ENCODE results near the gene APOC3. TPM values are rescaled to one million over a fixed set of nuclear protein-coding genes. Genes with fewer than 3 reads are reported as not detected.

APOC3 gene
- total and polyA plus RNA-seq, 4 donors: 608 to 24,129 (median 9,307) TPM

- Histone ChIP-seq H3K4me3 (ENCODE audit: low read depth in 1 of 3, low read length in 3 of 3) (no peak overlapping the region), H3K36me3 (ENCODE audit: control insufficient read depth in 4 of 4, insufficient read depth in 3 of 4, low read depth in 1 of 4, low read length in 3 of 4) (peaks cover 10 to 44% (median 38%) of the 10 kb centered on the region in 4 donors)
Measured at GRCh38 chr11:116786326-116786725, 43.4 kb upstream of the APOC3 start.

GRCh38 chr11:116786966-116787365 is 42.7 kb upstream of the APOC3 start:
- Histone ChIP-seq H3K36me3 (ENCODE audit: control insufficient read depth in 4 of 4, insufficient read depth in 3 of 4, low read depth in 1 of 4, low read length in 3 of 4) (peaks cover 10 to 41% (median 35%) of the 10 kb centered on the region in 4 donors), H3K4me3 (ENCODE audit: low read depth in 1 of 3, low read length in 3 of 3) (peak overlapping the region; percentile 42 to 78 (median 68)), H3K9me3 (ENCODE audit: control insufficient read depth in 4 of 4, low read length in 3 of 4) (no peaks in the 10 kb centered on the region), H3K27me3 (ENCODE audit: control insufficient read depth in 4 of 4, insufficient read depth in 4 of 4, low read length in 3 of 4) (no peaks in the 10 kb centered on the region), H3K27ac (ENCODE audit: low read depth in 1 of 2, low read length in 2 of 2) (no peak overlapping the region), H3K4me1 (ENCODE audit: control insufficient read depth in 4 of 4, insufficient read depth in 4 of 4, low read length in 3 of 4) (peaks cover 0 to 48% (median 42%) of the 10 kb centered on the region in 4 donors), H3K9ac (ENCODE audit: low read depth in 1 of 2, low read length in 2 of 2) (peak overlapping the region in 1 of 2 donors; percentile 9)
- no peak for DNase-seq (ENCODE audit: low spot score)
- 78% methylated on average over 5 of the region's 5 CpGs for WGBS
- TF ChIP-seq TAF1 (conservative IDR thresholded peaks at IDR 0.05) (no peak), NR2F2 (IDR thresholded peaks at IDR 0.05) (no peak), EGR1 (IDR thresholded peaks at IDR 0.05; ENCODE audit: low read depth in 2 of 2) (no peak), ATF3 (IDR thresholded peaks at IDR 0.05) (no peak), RAD21 (IDR thresholded peaks at IDR 0.05) (no peak), ZBTB33 (IDR thresholded peaks at IDR 0.05) (no peak), CTCF (IDR thresholded peaks at IDR 0.05; ENCODE audit: low read depth, low read length, missing input control) (no peak), HNF4G (IDR thresholded peaks at IDR 0.05) (no peak), RXRA (IDR thresholded peaks at IDR 0.05) (no peak), GABPA (IDR thresholded peaks at IDR 0.05 in 1 of 2, conservative IDR thresholded peaks at IDR 0.05 in 1 of 2) (no peak), MAX (IDR thresholded peaks at IDR 0.05) (no peak), YY1 (IDR thresholded peaks at IDR 0.05) (no peak), FOXA1 (IDR thresholded peaks at IDR 0.05) (no peak), JUND (IDR thresholded peaks at IDR 0.05) (no peak), HNF4A (conservative IDR thresholded peaks at IDR 0.05) (no peak), FOXA2 (IDR thresholded peaks at IDR 0.05) (no peak)

More at GRCh38 chr11:116786326-116786725, 43.4 kb upstream of the APOC3 start:
- H3K9me3 ChIP-seq (ENCODE audit: control insufficient read depth in 4 of 4, low read length in 3 of 4): no peaks in the 10 kb centered on the region
- H3K27ac ChIP-seq (ENCODE audit: low read depth in 1 of 2, low read length in 2 of 2): no peak overlapping the region
- DNase-seq (ENCODE audit: low spot score): no peak
- peaks cover 0 to 43% (median 39%) of the 10 kb centered on the region in 4 donors for H3K4me1 ChIP-seq (ENCODE audit: control insufficient read depth in 4 of 4, insufficient read depth in 4 of 4, low read length in 3 of 4)
- 91% methylated on average over 2 of the region's 2 CpGs for WGBS
- no peaks in the 10 kb centered on the region for H3K27me3 ChIP-seq (ENCODE audit: control insufficient read depth in 4 of 4, insufficient read depth in 4 of 4, low read length in 3 of 4)
- TF ChIP-seq NR2F2 (IDR thresholded peaks at IDR 0.05) (no peak), MAX (IDR thresholded peaks at IDR 0.05) (no peak), SP1 (IDR thresholded peaks at IDR 0.05) (no peak), RAD21 (IDR thresholded peaks at IDR 0.05) (no peak), TAF1 (conservative IDR thresholded peaks at IDR 0.05) (no peak), CTCF (IDR thresholded peaks at IDR 0.05; ENCODE audit: low read depth, low read length, missing input control) (no peak), GABPA (IDR thresholded peaks at IDR 0.05 in 1 of 2, conservative IDR thresholded peaks at IDR 0.05 in 1 of 2) (no peak), ATF3 (IDR thresholded peaks at IDR 0.05) (no peak), EGR1 (IDR thresholded peaks at IDR 0.05; ENCODE audit: low read depth in 2 of 2) (no peak), FOXA2 (IDR thresholded peaks at IDR 0.05) (no peak), HNF4G (IDR thresholded peaks at IDR 0.05) (no peak)
- no peak overlapping the region for H3K9ac ChIP-seq (ENCODE audit: low read depth in 1 of 2, low read length in 2 of 2)

Measured in liver (tissue), 9 donors.